PFSK-1 (cell line): ENCODE data around the gene ZBTB9.

Experiments
- FOXP2 ChIP-seq: optimal IDR thresholded peaks from 2 replicates; pipeline ENCODE3; 2011; ENCODE audit warnings: borderline replicate concordance, control low read depth, inconsistent platforms; ENCODE audit not compliant: insufficient read depth; ENCODE audit errors: extremely low read length, extremely low read depth
- POLR2AphosphoS5 ChIP-seq: IDR thresholded peaks from 2 replicates; pipeline ENCODE4 v1.6.1; 2012; ENCODE audit warnings: low read depth, mild to moderate bottlenecking, control low read depth, low read length, moderate library complexity
- SIN3A ChIP-seq: IDR thresholded peaks from 2 replicates; pipeline ENCODE4 v1.6.1; 2012; ENCODE audit warnings: mild to moderate bottlenecking, low read length, moderate library complexity, borderline replicate concordance; ENCODE audit not compliant: insufficient read depth
- TAF1 ChIP-seq: IDR thresholded peaks from 2 replicates; pipeline ENCODE4 v1.6.1; 2012; ENCODE audit warnings: low read length, control low read depth, borderline replicate concordance; ENCODE audit not compliant: insufficient read depth
- TF ChIP-seq, protein P1 (sequence below), 2 experiments: IDR thresholded peaks; 2 replicates each; pipeline versions ENCODE4 v1.6.1 to v1.8.0; 2011 to 2012; ENCODE audit warnings: low read depth in 2 of 2, low read length in 2 of 2, control low read depth in 1 of 2, inconsistent platforms in 1 of 2, mild to moderate bottlenecking in 1 of 2, moderate library complexity in 1 of 2; ENCODE audit not compliant: insufficient read depth in 1 of 2

Gene ZBTB9

GRCh38 chr6:33502486-33502885 is 48.1 kb downstream of the ZBTB9 start:
- no peak for TF ChIP-seq POLR2AphosphoS5
- TF ChIP-seq, protein P1, sequence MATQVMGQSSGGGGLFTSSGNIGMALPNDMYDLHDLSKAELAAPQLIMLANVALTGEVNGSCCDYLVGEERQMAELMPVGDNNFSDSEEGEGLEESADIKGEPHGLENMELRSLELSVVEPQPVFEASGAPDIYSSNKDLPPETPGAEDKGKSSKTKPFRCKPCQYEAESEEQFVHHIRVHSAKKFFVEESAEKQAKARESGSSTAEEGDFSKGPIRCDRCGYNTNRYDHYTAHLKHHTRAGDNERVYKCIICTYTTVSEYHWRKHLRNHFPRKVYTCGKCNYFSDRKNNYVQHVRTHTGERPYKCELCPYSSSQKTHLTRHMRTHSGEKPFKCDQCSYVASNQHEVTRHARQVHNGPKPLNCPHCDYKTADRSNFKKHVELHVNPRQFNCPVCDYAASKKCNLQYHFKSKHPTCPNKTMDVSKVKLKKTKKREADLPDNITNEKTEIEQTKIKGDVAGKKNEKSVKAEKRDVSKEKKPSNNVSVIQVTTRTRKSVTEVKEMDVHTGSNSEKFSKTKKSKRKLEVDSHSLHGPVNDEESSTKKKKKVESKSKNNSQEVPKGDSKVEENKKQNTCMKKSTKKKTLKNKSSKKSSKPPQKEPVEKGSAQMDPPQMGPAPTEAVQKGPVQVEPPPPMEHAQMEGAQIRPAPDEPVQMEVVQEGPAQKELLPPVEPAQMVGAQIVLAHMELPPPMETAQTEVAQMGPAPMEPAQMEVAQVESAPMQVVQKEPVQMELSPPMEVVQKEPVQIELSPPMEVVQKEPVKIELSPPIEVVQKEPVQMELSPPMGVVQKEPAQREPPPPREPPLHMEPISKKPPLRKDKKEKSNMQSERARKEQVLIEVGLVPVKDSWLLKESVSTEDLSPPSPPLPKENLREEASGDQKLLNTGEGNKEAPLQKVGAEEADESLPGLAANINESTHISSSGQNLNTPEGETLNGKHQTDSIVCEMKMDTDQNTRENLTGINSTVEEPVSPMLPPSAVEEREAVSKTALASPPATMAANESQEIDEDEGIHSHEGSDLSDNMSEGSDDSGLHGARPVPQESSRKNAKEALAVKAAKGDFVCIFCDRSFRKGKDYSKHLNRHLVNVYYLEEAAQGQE (IDR thresholded peaks at IDR 0.05; ENCODE audit: insufficient read depth in 1 of 2, low read depth in 2 of 2, low read length in 2 of 2): no peak
- TF ChIP-seq SIN3A: no peak

- no peak for TF ChIP-seq FOXP2
- TF ChIP-seq, protein P1 (IDR thresholded peaks at IDR 0.05; ENCODE audit: insufficient read depth in 1 of 2, low read depth in 2 of 2, low read length in 2 of 2): no peak
- no peak for TF ChIP-seq TAF1
- no peak for TF ChIP-seq POLR2AphosphoS5
- no peak for TF ChIP-seq SIN3A
Observed at GRCh38 chr6:33504486-33504885, 50.1 kb downstream of the ZBTB9 start.

GRCh38 chr6:33505548-33506370 is 51.4 kb downstream of the ZBTB9 start:
- TF ChIP-seq POLR2AphosphoS5 (no peak), SIN3A (no peak), TAF1 (no peak), FOXP2 (no peak)
- TF ChIP-seq, protein P1 (IDR thresholded peaks at IDR 0.05; ENCODE audit: insufficient read depth in 1 of 2, low read depth in 2 of 2, low read length in 2 of 2): no peak
